PC-9 (cell line): ENCODE measurements around the gene TDRD7. TPM values are rescaled to one million over a fixed set of nuclear protein-coding genes. Genes with fewer than 3 reads are reported as not detected.

Source experiments
- BruUV-seq: library from RNA; stranded (reverse); fragments of 400-500 nt; replicated peaks from 2 replicates; lab custom pipeline; 2021; lab: Mats Ljungman, UMichigan
- CTCF ChIA-PET: fragments of 300-600 bp; sonication (Branson Sonifier 250); formaldehyde crosslinking; loops from one replicate; lab custom pipeline; 2022; ENCODE audit warnings: antibody characterized with exemption; lab: Charles Lee
- POLR2A ChIA-PET: fragments of 300-600 bp; sonication (Branson Sonifier 250); formaldehyde crosslinking; loops from one replicate; lab custom pipeline; 2022; ENCODE audit warnings: antibody characterized with exemption; ENCODE audit not compliant: unreplicated experiment; lab: Charles Lee
- DNase-seq, 2 experiments: peaks; one replicate each; pipeline versions ENCODE4 v3.0.0 to v3.0.0-alpha.2; 2015 to 2022; ENCODE audit warnings: mixed read lengths in 1 of 2
- H2AFZ ChIP-seq: fragments of 200-600 bp; sonication (generic); 2 replicates; pipeline ENCODE4 v1.8.1; 2017; ENCODE audit warnings: antibody characterized with exemption
- H3F3A ChIP-seq: fragments of 200-600 bp; sonication (generic); 2 replicates; pipeline ENCODE4 v1.8.1; 2017; ENCODE audit warnings: antibody characterized with exemption, mild to moderate bottlenecking, low read depth; ENCODE audit not compliant: insufficient read depth
- H3K27ac ChIP-seq: fragments of 200-600 bp; sonication (generic); 2 replicates; pipeline ENCODE4 v1.6.1; 2016; ENCODE audit warnings: mixed run types
- H3K27me3 ChIP-seq: fragments of 200-600 bp; sonication (generic); 2 replicates; pipeline ENCODE4 v1.6.1; 2016; ENCODE audit warnings: low read depth, mixed run types; ENCODE audit not compliant: insufficient read depth
- H3K36me3 ChIP-seq: fragments of 200-600 bp; sonication (generic); 2 replicates; pipeline ENCODE4 v1.6.1; 2016; ENCODE audit warnings: low read depth, mixed run types
- H3K4me1 ChIP-seq: fragments of 200-600 bp; sonication (generic); replicated peaks from 2 replicates; pipeline ENCODE4 v1.6.1; 2016; ENCODE audit warnings: mixed run types; ENCODE audit not compliant: insufficient read depth
- H3K4me2 ChIP-seq: fragments of 200-600 bp; sonication (generic); 2 replicates; pipeline ENCODE4 v1.6.1; 2017; ENCODE audit warnings: mixed run types
- H3K4me3 ChIP-seq: fragments of 200-600 bp; sonication (generic); 2 replicates; pipeline ENCODE4 v1.6.1; 2016; ENCODE audit warnings: mixed run types
- H3K79me2 ChIP-seq: fragments of 200-600 bp; sonication (generic); 2 replicates; pipeline ENCODE4 v1.6.1; 2017; ENCODE audit warnings: low read depth, mixed run types
- H3K9me2 ChIP-seq: fragments of 200-600 bp; sonication (generic); 2 replicates; pipeline ENCODE4 v1.8.1; 2017; ENCODE audit warnings: mild to moderate bottlenecking; ENCODE audit not compliant: insufficient read depth
- H3K9me3 ChIP-seq: fragments of 200-600 bp; sonication (generic); 2 replicates; pipeline ENCODE4 v1.8.1; 2016; ENCODE audit warnings: low read depth; ENCODE audit not compliant: insufficient read depth
- H4K20me1 ChIP-seq: fragments of 200-600 bp; sonication (generic); 2 replicates; pipeline ENCODE4 v1.8.1; 2017; ENCODE audit not compliant: insufficient read depth
- EZH2 ChIP-seq: fragments of 200-600 bp; sonication (generic); IDR thresholded peaks from 2 replicates; pipeline ENCODE4 v1.8.0; 2017; ENCODE audit warnings: antibody characterized with exemption, low read depth
- intact Hi-C: fragments of 100-400 bp; cut with micrococcal nuclease; formaldehyde crosslinking; loops from one replicate; pipeline ENCODE4 v1.10.0; 2022; ENCODE audit not compliant: unreplicated experiment
- total RNA-seq: library from RNA; stranded (reverse); gene quantifications from 2 replicates; pipeline ENCODE4 v1.2.3, GENCODE V29; 2021
- TF ChIP-seq, protein P1 (sequence below): fragments of 200-600 bp; sonication (generic); conservative IDR thresholded peaks from 2 replicates; pipeline ENCODE4 v1.6.1; 2017; ENCODE audit warnings: mixed run types, antibody characterized with exemption, mild to moderate bottlenecking, moderate library complexity

TDRD7 gene
- total RNA-seq, 1 experiment from 2014 or later: 14.2 TPM

DNA sequence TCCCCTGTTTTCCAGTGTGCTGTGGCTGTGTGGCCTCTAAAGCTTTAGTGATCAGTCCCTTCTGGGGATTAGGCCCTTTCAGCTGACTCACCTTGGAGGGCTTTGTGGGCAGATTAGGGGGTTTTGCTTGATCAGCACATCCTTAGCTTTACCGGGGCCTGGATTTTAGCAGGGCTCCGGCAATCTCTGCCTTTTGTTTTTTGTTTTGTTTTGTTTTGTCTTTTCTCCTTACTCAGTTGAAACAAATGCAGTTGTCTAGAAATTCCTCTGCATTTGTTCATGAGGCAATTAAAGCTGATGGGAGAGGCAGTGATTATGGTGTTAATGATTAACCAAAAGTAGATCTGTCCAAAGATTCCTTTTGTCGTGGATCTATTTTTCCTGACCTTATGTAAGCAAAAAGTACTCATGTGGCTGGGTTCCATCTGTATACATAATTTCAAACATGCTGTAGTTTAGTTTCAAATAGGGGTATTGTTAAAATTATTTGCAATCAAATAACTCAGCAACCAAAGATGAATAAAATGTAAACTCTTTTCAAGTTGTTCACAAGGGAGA is 5.2 kb upstream of the TDRD7 start:
- TF ChIP-seq, protein P1, sequence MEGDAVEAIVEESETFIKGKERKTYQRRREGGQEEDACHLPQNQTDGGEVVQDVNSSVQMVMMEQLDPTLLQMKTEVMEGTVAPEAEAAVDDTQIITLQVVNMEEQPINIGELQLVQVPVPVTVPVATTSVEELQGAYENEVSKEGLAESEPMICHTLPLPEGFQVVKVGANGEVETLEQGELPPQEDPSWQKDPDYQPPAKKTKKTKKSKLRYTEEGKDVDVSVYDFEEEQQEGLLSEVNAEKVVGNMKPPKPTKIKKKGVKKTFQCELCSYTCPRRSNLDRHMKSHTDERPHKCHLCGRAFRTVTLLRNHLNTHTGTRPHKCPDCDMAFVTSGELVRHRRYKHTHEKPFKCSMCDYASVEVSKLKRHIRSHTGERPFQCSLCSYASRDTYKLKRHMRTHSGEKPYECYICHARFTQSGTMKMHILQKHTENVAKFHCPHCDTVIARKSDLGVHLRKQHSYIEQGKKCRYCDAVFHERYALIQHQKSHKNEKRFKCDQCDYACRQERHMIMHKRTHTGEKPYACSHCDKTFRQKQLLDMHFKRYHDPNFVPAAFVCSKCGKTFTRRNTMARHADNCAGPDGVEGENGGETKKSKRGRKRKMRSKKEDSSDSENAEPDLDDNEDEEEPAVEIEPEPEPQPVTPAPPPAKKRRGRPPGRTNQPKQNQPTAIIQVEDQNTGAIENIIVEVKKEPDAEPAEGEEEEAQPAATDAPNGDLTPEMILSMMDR: no peak
- TF ChIP-seq EZH2: no peak
- DNase-seq: no peak
- H3K4me3 ChIP-seq: no peak overlapping the region
- no peaks in the 10 kb centered on the region for H4K20me1 ChIP-seq
- H3K4me2 ChIP-seq: no peak overlapping the region
- CTCF ChIA-PET: no interaction called here
- intact Hi-C loops: no loop called here
- H3K27me3 ChIP-seq: peaks cover 10% of the 10 kb centered on the region; the same call in 1 of the 2 replicates
- no peaks in the 10 kb centered on the region for H3K9me2 ChIP-seq
- no peaks in the 10 kb centered on the region for H3K36me3 ChIP-seq
- H3K9me3 ChIP-seq: peaks cover 5% of the 10 kb centered on the region
- POLR2A ChIA-PET: no interaction called here
- no peaks in the 10 kb centered on the region for H3F3A ChIP-seq
- H3K79me2 ChIP-seq: no peaks in the 10 kb centered on the region
- H3K27ac ChIP-seq: no peak overlapping the region
- BruUV-seq: no TSS peak
- H3K4me1 ChIP-seq: no peaks in the 10 kb centered on the region
- no peak overlapping the region for H2AFZ ChIP-seq

- TF ChIP-seq, protein P1: no peak
- no peak for TF ChIP-seq EZH2
- CTCF ChIA-PET: no interaction called here
- Histone ChIP-seq H3K9me2 (no peaks in the 10 kb centered on the region), H3K27me3 (peaks cover 10% of the 10 kb centered on the region; the same call in 1 of the 2 replicates), H3K4me3 (no peak overlapping the region), H3K36me3 (no peaks in the 10 kb centered on the region), H3F3A (peaks cover 10% of the 10 kb centered on the region), H3K4me1 (peaks cover 8% of the 10 kb centered on the region), H4K20me1 (no peaks in the 10 kb centered on the region), H3K27ac (no peak overlapping the region), H2AFZ (no peak overlapping the region), H3K79me2 (no peaks in the 10 kb centered on the region), H3K9me3 (peaks cover 5% of the 10 kb centered on the region), H3K4me2 (no peak overlapping the region)
- POLR2A ChIA-PET: no interaction called here
- intact Hi-C loops: no loop called here
- no peak for DNase-seq
- BruUV-seq: no TSS peak
Measured at GRCh38 chr9:97408562-97408961, 3.3 kb upstream of the TDRD7 start.

- POLR2A ChIA-PET: no interaction called here
Measured at GRCh38 chr9:97411440-97411788, 482 bp upstream of the TDRD7 start.

More at GRCh38 chr9:97411440-97411788, 482 bp upstream of the TDRD7 start:
- H3K4me2 ChIP-seq: peak overlapping the region; percentile 76
- peak overlapping the region; percentile 89 for H3K4me3 ChIP-seq
- peaks cover 10% of the 10 kb centered on the region for H3F3A ChIP-seq
- no peaks in the 10 kb centered on the region; the same call in 1 of the 2 replicates for H3K9me3 ChIP-seq
- peak overlapping the region; percentile 70 for H2AFZ ChIP-seq
- no peaks in the 10 kb centered on the region for H3K79me2 ChIP-seq
- no peaks in the 10 kb centered on the region for H3K9me2 ChIP-seq
- DNase-seq: no peak
- no peaks in the 10 kb centered on the region for H3K36me3 ChIP-seq
- H3K27ac ChIP-seq: no peak overlapping the region
- CTCF ChIA-PET: interaction anchor here (0.6 kb wide), 1 partner anchor 78 kb away, joined by 5 read pairs; no protein-coding TSS in a partner anchor
- H4K20me1 ChIP-seq: peaks cover 4% of the 10 kb centered on the region; the same call in 1 of the 2 replicates
- intact Hi-C loops: loop anchor here (5.0 kb wide), 3 partner anchors 186 to 554 kb away; no protein-coding TSS in a partner anchor
- H3K4me1 ChIP-seq: peaks cover 8% of the 10 kb centered on the region
- BruUV-seq: no TSS peak
- TF ChIP-seq EZH2: no peak
- TF ChIP-seq, protein P1: no peak
- peaks cover 10% of the 10 kb centered on the region; the same call in 1 of the 2 replicates for H3K27me3 ChIP-seq
